GM12878 (cell line): ENCODE data around the gene RTP5. TPM values are rescaled to one million over a fixed set of nuclear protein-coding genes. Genes with fewer than 3 reads are reported as not detected.

Experiments used
- ATAC-seq: fragments of 200-7000 bp; cut with Tn5 transposase; 3 replicates; pipeline ENCODE4 v1.9.1; 2020; ENCODE audit warnings: mild to moderate bottlenecking, moderate library complexity
- BruUV-seq: library from RNA; stranded (reverse); fragments of 400-500 nt; replicated peaks from 2 replicates; lab custom pipeline; 2021; lab: Mats Ljungman, UMichigan
- CTCF ChIA-PET: fragments of 300-600 bp; sonication (Branson Sonifier 250); formaldehyde crosslinking; extraction: SDS; loops from one replicate; lab custom pipeline; 2021; ENCODE audit warnings: inconsistent platforms; lab: Yijun Ruan, JAX
- POLR2A ChIA-PET: fragments of 350-600 bp; formaldehyde crosslinking; extraction: SDS; loops from one replicate; lab custom pipeline; 2021; ENCODE audit warnings: inconsistent platforms; lab: Charles Lee
- RAD21 ChIA-PET: fragments of 300-600 bp; sonication (Branson Sonifier 250); formaldehyde crosslinking; loops from one replicate; lab custom pipeline; 2023; ENCODE audit warnings: antibody characterized with exemption; ENCODE audit not compliant: unreplicated experiment; lab: Charles Lee
- SMC1A ChIA-PET: fragments of 300-600 bp; sonication (Branson Sonifier 250); formaldehyde crosslinking; loops from one replicate; lab custom pipeline; 2023; ENCODE audit not compliant: unreplicated experiment, uncharacterized antibody; lab: Charles Lee
- DNase-seq: peaks from one replicate; pipeline ENCODE4 v3.0.0-alpha.2; 2011; ENCODE audit warnings: low read depth, low spot score
- FAIRE-seq: peaks from 3 replicates; lab custom pipeline; 2011; peaks lifted over from hg19 to GRCh38; lab: Jason Lieb, UNC
- H2AFZ ChIP-seq: 2 replicates; pipeline ENCODE4 v1.6.0; 2011; ENCODE audit warnings: low read depth, low read length, control low read depth; ENCODE audit not compliant: control insufficient read depth
- H3K27ac ChIP-seq: 2 replicates; pipeline ENCODE4 v1.5.1; 2011; ENCODE audit warnings: control low read depth; ENCODE audit not compliant: control insufficient read depth, insufficient read depth
- H3K27me3 ChIP-seq, 2 experiments: replicated peaks in 1 of 2; 2 replicates each; pipeline versions ENCODE4 v1.6.0 to v1.6.1; 2011; ENCODE audit warnings: low read length in 1 of 2; ENCODE audit not compliant: control insufficient read depth in 2 of 2, insufficient read depth in 2 of 2
- H3K36me3 ChIP-seq, 2 experiments: 2 replicates each; pipeline ENCODE4 v1.5.1; 2011; ENCODE audit warnings: low read length in 1 of 2; ENCODE audit not compliant: control insufficient read depth in 2 of 2, insufficient read depth in 2 of 2
- H3K4me1 ChIP-seq: 2 replicates; pipeline ENCODE4 v1.6.1; 2011; ENCODE audit warnings: mild to moderate bottlenecking, low read length, moderate library complexity, mixed read lengths; ENCODE audit not compliant: control insufficient read depth, insufficient read depth
- H3K4me2 ChIP-seq: 2 replicates; pipeline ENCODE4 v1.6.0; 2011; ENCODE audit warnings: control low read depth; ENCODE audit not compliant: control insufficient read depth, insufficient read depth
- H3K4me3 ChIP-seq: fragments of 200-600 bp; sonication (generic); 2 replicates; pipeline ENCODE4 v1.5.1; 2016
- H3K79me2 ChIP-seq: 2 replicates; pipeline ENCODE4 v1.6.0; 2011; ENCODE audit warnings: low read length; ENCODE audit not compliant: control insufficient read depth, insufficient read depth
- H3K9ac ChIP-seq: 2 replicates; pipeline ENCODE4 v1.8.0; 2011; ENCODE audit warnings: low read length, control low read depth, mixed read lengths; ENCODE audit not compliant: control insufficient read depth, insufficient read depth
- H3K9me3 ChIP-seq: replicated peaks from 3 replicates; pipeline ENCODE4 v1.5.1; 2011; ENCODE audit warnings: mild to moderate bottlenecking, low read length; ENCODE audit not compliant: control insufficient read depth, insufficient read depth
- H4K20me1 ChIP-seq: 2 replicates; pipeline ENCODE4 v1.6.0; 2011; ENCODE audit not compliant: control insufficient read depth, insufficient read depth
- BHLHE40 ChIP-seq, 2 experiments: fragments of 450-650 bp in 1 of 2; IDR thresholded peaks; 2 replicates each; pipeline ENCODE4 v1.6.1; 2011 to 2017; ENCODE audit warnings: low read depth in 2 of 2, borderline replicate concordance in 1 of 2, improper control_type of control experiment in 1 of 2, low read length in 1 of 2, mild to moderate bottlenecking in 1 of 2
- CHD1 ChIP-seq: IDR thresholded peaks from 2 replicates; pipeline ENCODE4 v1.6.1; 2012; ENCODE audit warnings: low read depth, low read length, improper control_type of control experiment
- IKZF1 ChIP-seq: fragments of 450-650 bp; conservative IDR thresholded peaks from 2 replicates; pipeline ENCODE4 v1.6.1; 2017; ENCODE audit warnings: antibody characterized with exemption, mild to moderate bottlenecking
- MYB ChIP-seq: fragments of 150-350 bp; IDR thresholded peaks from 2 replicates; pipeline ENCODE4 v1.6.1; 2014; ENCODE audit warnings: mild to moderate bottlenecking, low read depth, low read length, borderline replicate concordance
- NR2C2 ChIP-seq: IDR thresholded peaks from 2 replicates; pipeline ENCODE4 v1.6.1; 2011; ENCODE audit warnings: borderline replicate concordance, low read depth; ENCODE audit not compliant: control insufficient read depth, insufficient read length
- RB1 ChIP-seq: fragments of 450-650 bp; formaldehyde crosslinking; IDR thresholded peaks from 2 replicates; pipeline ENCODE4 v1.6.1; 2017; ENCODE audit warnings: mild to moderate bottlenecking, borderline replicate concordance
- RBBP5 ChIP-seq: fragments of 200-600 bp; sonication (generic); conservative IDR thresholded peaks from 2 replicates; pipeline ENCODE4 v1.6.1; 2016
- RCOR1 ChIP-seq: conservative IDR thresholded peaks from 2 replicates; pipeline ENCODE4 v1.6.1; 2012; ENCODE audit warnings: low read depth, low read length, improper control_type of control experiment
- RUNX3 ChIP-seq: IDR thresholded peaks from 2 replicates; pipeline ENCODE4 v1.6.1; 2012; ENCODE audit warnings: low read length, inconsistent platforms
- SREBF2 ChIP-seq: IDR thresholded peaks from 2 replicates; pipeline ENCODE4 v1.6.1; 2012; ENCODE audit warnings: mild to moderate bottlenecking, low read length
- TAF1 ChIP-seq: IDR thresholded peaks from 2 replicates; pipeline ENCODE4 v1.6.1; 2011; ENCODE audit warnings: mild to moderate bottlenecking, low read depth, low read length, borderline replicate concordance
- WGBS: methylation state at CpG from one replicate; pipeline ENCODE4 v1.1.6; 2016; ENCODE audit warnings: low lambda C conversion rate; ENCODE audit not compliant: insufficient replicate concordance, insufficient coverage; ENCODE audit errors: missing lambda C conversion rate; 5-methylcytosine and 5-hydroxymethylcytosine counted together
- in situ Hi-C: fragments of 300-500 bp; cut with MboI; formaldehyde crosslinking; loops from 9 replicates; pipeline ENCODE4 v1.14.3; 2018; ENCODE audit warnings: mixed read lengths
- intact Hi-C: fragments of 100-400 bp; cut with micrococcal nuclease; formaldehyde crosslinking; loops from one replicate; pipeline ENCODE4 v1.14.2; 2022; ENCODE audit not compliant: unreplicated experiment
- polyA plus RNA-seq, 11 experiments: library from polyadenylated mRNA; depleted of rRNA in 4 of 11; unstranded in 6 of 11; stranded (reverse) in 5 of 11; fragments of >200 nt; fragmentation: Nextera tagmentation in 4 of 11; fragmentation: Illumina TruSeq in 1 of 11; extraction: Ambion mirVana in 4 of 11; extraction: Trizol in 1 of 11; gene quantifications; 1 replicate in 1 of 11; 2 replicates in 10 of 11; pipeline versions ENCODE4 v1.2.1 to v1.2.3, GENCODE V29; 2011 to 2016; ENCODE audit warnings: inconsistent platforms in 2 of 11, missing spikeins in 2 of 11, low read depth in 1 of 11
- total RNA-seq, 4 experiments: library from RNA; depleted of rRNA in 3 of 4; stranded (reverse); fragments of >200 nt in 3 of 4; fragmentation: Illumina TruSeq in 1 of 4; extraction: Trizol in 1 of 4; gene quantifications; 2 replicates each; pipeline versions ENCODE4 v1.2.1 to v1.2.3, GENCODE V29; 2013 to 2021
- TF ChIP-seq, protein P1 (sequence below): fragments of 450-650 bp; formaldehyde crosslinking; IDR thresholded peaks from 2 replicates; pipeline ENCODE4 v1.4.0; 2020; ENCODE audit warnings: mild to moderate bottlenecking, moderate library complexity
- TF ChIP-seq, protein P2 (sequence below): IDR thresholded peaks from 2 replicates; pipeline ENCODE4 v1.6.1; 2011; ENCODE audit warnings: borderline replicate concordance, low read depth, mild to moderate bottlenecking, moderate library complexity, low read length; ENCODE audit not compliant: insufficient read depth, poor library complexity, severe bottlenecking
- TF ChIP-seq, protein P3 (sequence below): fragments of 450-650 bp; IDR thresholded peaks from 2 replicates; pipeline ENCODE4 v1.6.1; 2017; ENCODE audit warnings: mild to moderate bottlenecking
- TF ChIP-seq, protein P4 (sequence below): fragments of 450-650 bp; IDR thresholded peaks from 2 replicates; pipeline ENCODE4 v1.6.1; 2017; ENCODE audit warnings: antibody characterized with exemption, mild to moderate bottlenecking, moderate library complexity

RTP5 gene
- total and polyA plus RNA-seq, 10 of the 15 experiments (the other 5 are each of a cell fraction or from before 2014, with no cell fraction given), result 0.05 TPM; not detected in 9

DNA sequence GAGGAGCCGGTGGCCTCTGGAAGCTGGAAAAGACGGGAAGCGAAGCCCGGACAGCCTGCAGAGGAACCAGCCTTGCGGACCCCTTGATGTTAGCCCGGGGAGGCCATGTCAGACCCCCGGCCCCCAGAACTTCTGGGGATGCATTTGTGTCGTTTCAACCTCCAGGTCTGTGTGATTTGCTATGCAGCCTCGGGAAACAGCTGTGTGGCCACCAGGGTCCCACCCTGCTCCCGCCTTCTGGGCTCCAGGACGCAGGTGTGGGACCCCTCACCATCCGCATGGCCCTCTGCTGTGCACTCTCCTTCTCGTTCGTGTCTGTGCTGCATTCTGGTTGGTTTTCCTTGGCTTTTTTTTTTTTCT, 47.3 kb upstream of the RTP5 start:
- ATAC-seq (no peak), DNase-seq (no peak), FAIRE-seq (no peak)
- H4K20me1 ChIP-seq, result no peaks in the 10 kb centered on the region
- no peaks in the 10 kb centered on the region for H3K79me2 ChIP-seq
- no peak overlapping the region for H3K4me3 ChIP-seq
- no peak overlapping the region for H3K9ac ChIP-seq
- no peak overlapping the region for H2AFZ ChIP-seq
- TF ChIP-seq NR2C2, result no peak
- no peak for TF ChIP-seq CHD1
- TF ChIP-seq, protein P1, sequence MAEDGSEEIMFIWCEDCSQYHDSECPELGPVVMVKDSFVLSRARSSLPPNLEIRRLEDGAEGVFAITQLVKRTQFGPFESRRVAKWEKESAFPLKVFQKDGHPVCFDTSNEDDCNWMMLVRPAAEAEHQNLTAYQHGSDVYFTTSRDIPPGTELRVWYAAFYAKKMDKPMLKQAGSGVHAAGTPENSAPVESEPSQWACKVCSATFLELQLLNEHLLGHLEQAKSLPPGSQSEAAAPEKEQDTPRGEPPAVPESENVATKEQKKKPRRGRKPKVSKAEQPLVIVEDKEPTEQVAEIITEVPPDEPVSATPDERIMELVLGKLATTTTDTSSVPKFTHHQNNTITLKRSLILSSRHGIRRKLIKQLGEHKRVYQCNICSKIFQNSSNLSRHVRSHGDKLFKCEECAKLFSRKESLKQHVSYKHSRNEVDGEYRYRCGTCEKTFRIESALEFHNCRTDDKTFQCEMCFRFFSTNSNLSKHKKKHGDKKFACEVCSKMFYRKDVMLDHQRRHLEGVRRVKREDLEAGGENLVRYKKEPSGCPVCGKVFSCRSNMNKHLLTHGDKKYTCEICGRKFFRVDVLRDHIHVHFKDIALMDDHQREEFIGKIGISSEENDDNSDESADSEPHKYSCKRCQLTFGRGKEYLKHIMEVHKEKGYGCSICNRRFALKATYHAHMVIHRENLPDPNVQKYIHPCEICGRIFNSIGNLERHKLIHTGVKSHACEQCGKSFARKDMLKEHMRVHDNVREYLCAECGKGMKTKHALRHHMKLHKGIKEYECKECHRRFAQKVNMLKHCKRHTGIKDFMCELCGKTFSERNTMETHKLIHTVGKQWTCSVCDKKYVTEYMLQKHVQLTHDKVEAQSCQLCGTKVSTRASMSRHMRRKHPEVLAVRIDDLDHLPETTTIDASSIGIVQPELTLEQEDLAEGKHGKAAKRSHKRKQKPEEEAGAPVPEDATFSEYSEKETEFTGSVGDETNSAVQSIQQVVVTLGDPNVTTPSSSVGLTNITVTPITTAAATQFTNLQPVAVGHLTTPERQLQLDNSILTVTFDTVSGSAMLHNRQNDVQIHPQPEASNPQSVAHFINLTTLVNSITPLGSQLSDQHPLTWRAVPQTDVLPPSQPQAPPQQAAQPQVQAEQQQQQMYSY (CRISPR knock-in tag), result no peak
- TF ChIP-seq TAF1, result no peak
- TF ChIP-seq MYB, result no peak
- no peak for TF ChIP-seq RBBP5
- TF ChIP-seq BHLHE40 (IDR thresholded peaks at IDR 0.05; ENCODE audit: borderline replicate concordance in 1 of 2, low read depth in 2 of 2, low read length in 1 of 2), result no peak
- TF ChIP-seq IKZF1, result no peak
- TF ChIP-seq, protein P2, sequence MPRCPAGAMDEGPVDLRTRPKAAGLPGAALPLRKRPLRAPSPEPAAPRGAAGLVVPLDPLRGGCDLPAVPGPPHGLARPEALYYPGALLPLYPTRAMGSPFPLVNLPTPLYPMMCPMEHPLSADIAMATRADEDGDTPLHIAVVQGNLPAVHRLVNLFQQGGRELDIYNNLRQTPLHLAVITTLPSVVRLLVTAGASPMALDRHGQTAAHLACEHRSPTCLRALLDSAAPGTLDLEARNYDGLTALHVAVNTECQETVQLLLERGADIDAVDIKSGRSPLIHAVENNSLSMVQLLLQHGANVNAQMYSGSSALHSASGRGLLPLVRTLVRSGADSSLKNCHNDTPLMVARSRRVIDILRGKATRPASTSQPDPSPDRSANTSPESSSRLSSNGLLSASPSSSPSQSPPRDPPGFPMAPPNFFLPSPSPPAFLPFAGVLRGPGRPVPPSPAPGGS, result no peak
- TF ChIP-seq RCOR1, result no peak
- TF ChIP-seq, protein P3, sequence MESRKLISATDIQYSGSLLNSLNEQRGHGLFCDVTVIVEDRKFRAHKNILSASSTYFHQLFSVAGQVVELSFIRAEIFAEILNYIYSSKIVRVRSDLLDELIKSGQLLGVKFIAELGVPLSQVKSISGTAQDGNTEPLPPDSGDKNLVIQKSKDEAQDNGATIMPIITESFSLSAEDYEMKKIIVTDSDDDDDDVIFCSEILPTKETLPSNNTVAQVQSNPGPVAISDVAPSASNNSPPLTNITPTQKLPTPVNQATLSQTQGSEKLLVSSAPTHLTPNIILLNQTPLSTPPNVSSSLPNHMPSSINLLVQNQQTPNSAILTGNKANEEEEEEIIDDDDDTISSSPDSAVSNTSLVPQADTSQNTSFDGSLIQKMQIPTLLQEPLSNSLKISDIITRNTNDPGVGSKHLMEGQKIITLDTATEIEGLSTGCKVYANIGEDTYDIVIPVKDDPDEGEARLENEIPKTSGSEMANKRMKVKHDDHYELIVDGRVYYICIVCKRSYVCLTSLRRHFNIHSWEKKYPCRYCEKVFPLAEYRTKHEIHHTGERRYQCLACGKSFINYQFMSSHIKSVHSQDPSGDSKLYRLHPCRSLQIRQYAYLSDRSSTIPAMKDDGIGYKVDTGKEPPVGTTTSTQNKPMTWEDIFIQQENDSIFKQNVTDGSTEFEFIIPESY, result no peak
- TF ChIP-seq, protein P4, sequence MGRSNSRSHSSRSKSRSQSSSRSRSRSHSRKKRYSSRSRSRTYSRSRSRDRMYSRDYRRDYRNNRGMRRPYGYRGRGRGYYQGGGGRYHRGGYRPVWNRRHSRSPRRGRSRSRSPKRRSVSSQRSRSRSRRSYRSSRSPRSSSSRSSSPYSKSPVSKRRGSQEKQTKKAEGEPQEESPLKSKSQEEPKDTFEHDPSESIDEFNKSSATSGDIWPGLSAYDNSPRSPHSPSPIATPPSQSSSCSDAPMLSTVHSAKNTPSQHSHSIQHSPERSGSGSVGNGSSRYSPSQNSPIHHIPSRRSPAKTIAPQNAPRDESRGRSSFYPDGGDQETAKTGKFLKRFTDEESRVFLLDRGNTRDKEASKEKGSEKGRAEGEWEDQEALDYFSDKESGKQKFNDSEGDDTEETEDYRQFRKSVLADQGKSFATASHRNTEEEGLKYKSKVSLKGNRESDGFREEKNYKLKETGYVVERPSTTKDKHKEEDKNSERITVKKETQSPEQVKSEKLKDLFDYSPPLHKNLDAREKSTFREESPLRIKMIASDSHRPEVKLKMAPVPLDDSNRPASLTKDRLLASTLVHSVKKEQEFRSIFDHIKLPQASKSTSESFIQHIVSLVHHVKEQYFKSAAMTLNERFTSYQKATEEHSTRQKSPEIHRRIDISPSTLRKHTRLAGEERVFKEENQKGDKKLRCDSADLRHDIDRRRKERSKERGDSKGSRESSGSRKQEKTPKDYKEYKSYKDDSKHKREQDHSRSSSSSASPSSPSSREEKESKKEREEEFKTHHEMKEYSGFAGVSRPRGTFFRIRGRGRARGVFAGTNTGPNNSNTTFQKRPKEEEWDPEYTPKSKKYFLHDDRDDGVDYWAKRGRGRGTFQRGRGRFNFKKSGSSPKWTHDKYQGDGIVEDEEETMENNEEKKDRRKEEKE, result no peak
- TF ChIP-seq SREBF2, result no peak
- TF ChIP-seq RUNX3, result no peak
- no peak for TF ChIP-seq RB1
- ChIA-PET CTCF (no interaction called here), RAD21 (no interaction called here), POLR2A (no interaction called here), SMC1A (no interaction called here)
- no peaks in the 10 kb centered on the region; the same call in 1 of the 2 replicates for H3K4me1 ChIP-seq
- H3K4me2 ChIP-seq, result no peak overlapping the region
- peaks cover 7% of the 10 kb centered on the region for H3K9me3 ChIP-seq
- WGBS, result 29% methylated on average over 14 of the region's 14 CpGs
- intact Hi-C loops, result no loop called here
- no peaks in the 10 kb centered on the region for H3K36me3 ChIP-seq
- H3K27ac ChIP-seq, result no peak overlapping the region
- no TSS peak for BruUV-seq
- no peaks in the 10 kb centered on the region for H3K27me3 ChIP-seq
- in situ Hi-C loops, result no loop called here
